H1 (cell line): Measurements from ENCODE around the gene MTFP1. TPM values are rescaled to one million over a fixed set of nuclear protein-coding genes. Genes with fewer than 3 reads are reported as not detected.
"Not testable (repeated sequence)": the region's sequence is repeated elsewhere in the genome, so short reads cannot be mapped to it uniquely, and the experiment has no call there.

Experiments used
- CTCF ChIA-PET: fragments of 300-600 bp; sonication (Branson Sonifier 250); formaldehyde crosslinking; loops from one replicate; lab custom pipeline; 2021; ENCODE audit not compliant: partially characterized antibody; lab: Charles Lee
- POLR2A ChIA-PET: fragments of 300-600 bp; sonication (Branson Sonifier 250); formaldehyde crosslinking; loops from one replicate; lab custom pipeline; 2021; ENCODE audit warnings: inconsistent platforms; ENCODE audit not compliant: partially characterized antibody; lab: Charles Lee
- DNase-seq, 2 experiments: peaks; one replicate each; pipeline versions ENCODE4 v3.0.0 to v3.0.0-alpha.2; 2010 to 2022; ENCODE audit warnings: low spot score in 2 of 2, low read depth in 1 of 2, mixed read lengths in 1 of 2
- FAIRE-seq: peaks from 2 replicates; lab custom pipeline; 2011; peaks lifted over from hg19 to GRCh38; lab: Jason Lieb, UNC
- H2AFZ ChIP-seq: 2 replicates; pipeline ENCODE4 v1.8.1; 2012; ENCODE audit warnings: low read length, inconsistent platforms
- H2AK5ac ChIP-seq: 2 replicates; pipeline ENCODE4 v1.6.1; 2013; ENCODE audit warnings: low read depth, low read length
- H2BK120ac ChIP-seq: replicated peaks from 2 replicates; pipeline ENCODE3; 2013; ENCODE audit warnings: low read depth, low read length, inconsistent platforms
- H2BK12ac ChIP-seq: 2 replicates; pipeline ENCODE4 v1.6.1; 2013; ENCODE audit warnings: low read depth, low read length
- H2BK15ac ChIP-seq: 2 replicates; pipeline ENCODE4 v1.6.1; 2013; ENCODE audit warnings: low read length
- H2BK20ac ChIP-seq: 2 replicates; pipeline ENCODE4 v1.6.1; 2013; ENCODE audit warnings: low read length
- H2BK5ac ChIP-seq: 2 replicates; pipeline ENCODE4 v1.6.1; 2013; ENCODE audit warnings: low read depth, low read length
- H3K14ac ChIP-seq: 2 replicates; pipeline ENCODE4 v1.6.1; 2013; ENCODE audit warnings: inconsistent platforms; ENCODE audit not compliant: insufficient read length
- H3K18ac ChIP-seq: 2 replicates; pipeline ENCODE4 v1.6.1; 2013; ENCODE audit warnings: low read length; ENCODE audit errors: extremely low read depth
- H3K23ac ChIP-seq: 2 replicates; pipeline ENCODE4 v1.6.1; 2013; ENCODE audit warnings: inconsistent platforms; ENCODE audit not compliant: insufficient read length
- H3K23me2 ChIP-seq: 2 replicates; pipeline ENCODE4 v1.6.1; 2013; ENCODE audit warnings: low read depth, low read length
- H3K27ac ChIP-seq: 2 replicates; pipeline ENCODE4 v1.6.1; 2011; ENCODE audit warnings: low read depth, low read length, inconsistent platforms
- H3K27me3 ChIP-seq, 4 experiments: replicated peaks in 1 of 4; 1 replicate in 1 of 4; 2 replicates in 3 of 4; pipeline versions ENCODE4 v1.6.1 to v1.8.1; 2011 to 2013; ENCODE audit warnings: low read length in 3 of 4, mild to moderate bottlenecking in 3 of 4, inconsistent platforms in 2 of 4, mixed read lengths in 2 of 4, moderate library complexity in 1 of 4; ENCODE audit not compliant: control insufficient read depth in 3 of 4, insufficient read depth in 3 of 4; ENCODE audit errors: extremely low read depth in 1 of 4
- H3K36me3 ChIP-seq, 4 experiments: 2 replicates each; pipeline versions ENCODE4 v1.6.1 to v1.8.1; 2011 to 2013; ENCODE audit warnings: mild to moderate bottlenecking in 4 of 4, low read length in 3 of 4, moderate library complexity in 2 of 4, control low read depth in 1 of 4, inconsistent platforms in 1 of 4; ENCODE audit not compliant: insufficient read depth in 4 of 4, control insufficient read depth in 2 of 4
- H3K4ac ChIP-seq: replicated peaks from 2 replicates; pipeline ENCODE3; 2013; ENCODE audit warnings: low read length, low read depth, mixed read lengths, inconsistent platforms; ENCODE audit not compliant: insufficient read length
- H3K4me1 ChIP-seq, 4 experiments: replicated peaks in 1 of 4; 1 replicate in 1 of 4; 2 replicates in 3 of 4; pipeline versions ENCODE4 v1.6.1 to v1.8.1; 2011 to 2013; ENCODE audit warnings: low read length in 3 of 4, inconsistent platforms in 2 of 4, mixed read lengths in 1 of 4; ENCODE audit not compliant: insufficient read depth in 4 of 4, control insufficient read depth in 3 of 4
- H3K4me2 ChIP-seq, 2 experiments: 2 replicates each; pipeline versions ENCODE4 v1.6.1 to v1.8.1; 2011 to 2013; ENCODE audit warnings: low read depth in 2 of 2, low read length in 2 of 2, control low read depth in 1 of 2, inconsistent platforms in 1 of 2, mild to moderate bottlenecking in 1 of 2; ENCODE audit not compliant: insufficient read depth in 1 of 2
- H3K4me3 ChIP-seq, 4 experiments: fragments of 200-600, 300-600 bp in 1 of 4; sonication (generic), shearing (Covaris generic), sonication (Bioruptor Twin) in 1 of 4; 2 replicates each; pipeline versions ENCODE4 v1.5.1 to v1.8.1; 2011 to 2016; ENCODE audit warnings: low read length in 4 of 4, low read depth in 3 of 4, control low read depth in 2 of 4, inconsistent platforms in 2 of 4, mild to moderate bottlenecking in 2 of 4, mixed read lengths in 1 of 4, moderate library complexity in 1 of 4; ENCODE audit not compliant: insufficient read depth in 2 of 4; ENCODE audit errors: extremely low read depth in 1 of 4
- H3K56ac ChIP-seq: replicated peaks from 2 replicates; pipeline ENCODE3; 2013; ENCODE audit warnings: low read depth, mild to moderate bottlenecking, mixed read lengths, low read length, inconsistent platforms; ENCODE audit not compliant: insufficient read length
- H3K79me1 ChIP-seq: 2 replicates; pipeline ENCODE4 v1.6.1; 2013; ENCODE audit warnings: low read depth, low read length, control low read depth
- H3K79me2 ChIP-seq, 2 experiments: 2 replicates each; pipeline versions ENCODE4 v1.6.1 to v1.8.1; 2012 to 2013; ENCODE audit warnings: low read length in 2 of 2, mild to moderate bottlenecking in 2 of 2, inconsistent platforms in 1 of 2; ENCODE audit not compliant: insufficient read depth in 2 of 2, control insufficient read depth in 1 of 2
- H3K9ac ChIP-seq, 4 experiments: replicated peaks in 1 of 4; 1 replicate in 1 of 4; 2 replicates in 3 of 4; pipeline versions ENCODE4 v1.6.1 to v1.8.1; 2011 to 2013; ENCODE audit warnings: low read depth in 3 of 4, low read length in 3 of 4, control low read depth in 2 of 4, mild to moderate bottlenecking in 2 of 4, moderate library complexity in 2 of 4, inconsistent platforms in 1 of 4; ENCODE audit errors: extremely low read depth in 1 of 4
- H3K9me3 ChIP-seq, 2 experiments: 2 replicates each; pipeline versions ENCODE4 v1.6.1 to v1.8.1; 2012 to 2013; ENCODE audit warnings: mild to moderate bottlenecking in 2 of 2, moderate library complexity in 2 of 2, control low read depth in 1 of 2, inconsistent platforms in 1 of 2, low read depth in 1 of 2, low read length in 1 of 2, mixed read lengths in 1 of 2; ENCODE audit not compliant: insufficient read depth in 2 of 2
- H4K20me1 ChIP-seq, 2 experiments: replicated peaks in 1 of 2; 2 replicates each; pipeline versions ENCODE3 to v1.8.1; 2011 to 2013; ENCODE audit warnings: inconsistent platforms in 2 of 2, low read length in 2 of 2, mild to moderate bottlenecking in 1 of 2; ENCODE audit not compliant: insufficient read depth in 2 of 2, control insufficient read depth in 1 of 2
- H4K5ac ChIP-seq: 2 replicates; pipeline ENCODE4 v1.6.1; 2013; ENCODE audit warnings: low read length, low read depth, mixed read lengths, inconsistent platforms; ENCODE audit not compliant: insufficient read length
- H4K8ac ChIP-seq: 2 replicates; pipeline ENCODE4 v1.8.0; 2013; ENCODE audit warnings: mild to moderate bottlenecking, moderate library complexity, low read length, inconsistent platforms; ENCODE audit not compliant: insufficient read depth; ENCODE audit errors: extremely low read depth
- H4K91ac ChIP-seq: replicated peaks from 2 replicates; pipeline ENCODE3; 2013; ENCODE audit warnings: low read length, mixed read lengths, inconsistent platforms; ENCODE audit not compliant: insufficient read length
- WGBS, 2 experiments: shearing (Covaris generic) in 1 of 2; methylation state at CpG; one replicate each; pipeline versions ENCODE4 v1.1.6 to v1.1.7; 2013 to 2015; ENCODE audit warnings: low lambda C conversion rate in 2 of 2, mixed read lengths in 2 of 2, inconsistent platforms in 1 of 2, low coverage in 1 of 2, missing lambda C conversion rate in 1 of 2; ENCODE audit not compliant: insufficient replicate concordance in 2 of 2, insufficient coverage in 1 of 2, insufficient read length in 1 of 2; ENCODE audit errors: extremely low coverage in 1 of 2, missing lambda C conversion rate in 1 of 2; 5-methylcytosine and 5-hydroxymethylcytosine counted together
- polyA plus RNA-seq, 7 experiments: library from polyadenylated mRNA; depleted of rRNA in 3 of 7; stranded (reverse) in 5 of 7; unstranded in 2 of 7; fragments of >200 nt in 5 of 7; fragments of 200-250 nt in 2 of 7; gene quantifications; 1 replicate in 5 of 7; 2 replicates in 1 of 7; 4 replicates in 1 of 7; pipeline versions ENCODE4 v1.2.1 to v1.2.3, GENCODE V29; 2011 to 2013; ENCODE audit warnings: missing spikeins in 2 of 7, mixed read lengths in 2 of 7
- total RNA-seq: library from RNA; stranded (reverse); fragmentation: NEBNext Ultra II Directional; extraction: Animal tissue kit (Norgen Biotek cat#: 25700); gene quantifications from 2 replicates; pipeline ENCODE4 v1.2.1, GENCODE V29; 2021

The MTFP1 gene
- total and polyA plus RNA-seq, 2 of the 8 experiments (the other 6 are each of a cell fraction or from before 2014, with no cell fraction given): 59.8 to 98.8 TPM

GRCh38 chr22:30402766-30403104 is 22.8 kb upstream of the MTFP1 start:
- 89% methylated on average over 5 of the region's 5 CpGs; no CpG with 5 or more reads in 1 of the 2 experiments for WGBS, 2 experiments
- H2BK5ac ChIP-seq, H4K5ac ChIP-seq, H3K27ac ChIP-seq, H4K20me1 ChIP-seq, H3K14ac ChIP-seq, H3K23me2 ChIP-seq, H2AFZ ChIP-seq, H3K79me1 ChIP-seq, H3K4ac ChIP-seq, H2BK20ac ChIP-seq, H3K36me3 ChIP-seq, H4K8ac ChIP-seq, H3K4me3 ChIP-seq, H3K18ac ChIP-seq, H2BK15ac ChIP-seq, H3K56ac ChIP-seq, DNase-seq, H3K23ac ChIP-seq, H4K91ac ChIP-seq, H3K9ac ChIP-seq, H3K9me3 ChIP-seq, H2AK5ac ChIP-seq, H2BK12ac ChIP-seq, H2BK120ac ChIP-seq, FAIRE-seq, H3K79me2 ChIP-seq: not testable (repeated sequence)
- Histone ChIP-seq H3K4me1 (peaks cover 3 to 12% (median 8%) of the 10 kb centered on the region in 4 experiments), H3K4me2 (peak overlapping the region in 1 of 2 experiments; percentile 54; a peak in 1 of 4 replicates), H3K27me3 (peaks cover 0 to 13% (median 5%) of the 10 kb centered on the region in 4 experiments; a peak in 4 of 7 replicates)
- CTCF ChIA-PET: interaction anchor here (0.6 to 2.8 kb wide), 4 partner anchors 10 to 114 kb away, joined by 4 to 15 read pairs (median 6); no protein-coding TSS in a partner anchor
- POLR2A ChIA-PET: interaction anchor here (1.1 to 1.5 kb wide), 4 partner anchors 8 to 47 kb away, joined by 3 to 16 read pairs (median 5); partner anchors contain the start of gene MTFP1
